Stimulated activated CD4-positive, alpha-beta T cell treated with anti-CD3 and anti-CD28 coated beads, TNF-alpha, amount 100 ng/mL, for 4 hours (primary cell): ENCODE measurements around the gene MRRF.

ENCODE experiments used
- DNase-seq, 3 experiments: peaks; one replicate each; pipeline ENCODE4 v3.0.0-alpha.2; 2020; ENCODE audit warnings: low read depth in 3 of 3

The MRRF gene

GRCh38 chr9:122332083-122332482, 67.4 kb downstream of the MRRF start:
- DNase-seq: no peak

GRCh38 chr9:122332644-122333043, 68.0 kb downstream of the MRRF start:
- DNase-seq: no peak

- DNase-seq: no peak
These were observed 68.6 kb downstream of the MRRF start for GRCh38 chr9:122333169-122333808.

- DNase-seq: no peak
These were observed 70.2 kb downstream of the MRRF start for GRCh38 chr9:122334916-122335315.

- no peak for DNase-seq
These were observed 71.5 kb downstream of the MRRF start for GRCh38 chr9:122336189-122336588.

- no peak for DNase-seq
These were observed 72.3 kb downstream of the MRRF start for GRCh38 chr9:122336866-122337555.

GRCh38 chr9:122337556-122337929, 72.9 kb downstream of the MRRF start:
- DNase-seq: no peak

GRCh38 chr9:122338536-122338935, 73.9 kb downstream of the MRRF start:
- DNase-seq: no peak

- no peak for DNase-seq
These were observed 74.3 kb downstream of the MRRF start for GRCh38 chr9:122338994-122339393.

- DNase-seq: no peak
These were observed 74.9 kb downstream of the MRRF start for GRCh38 chr9:122339579-122339978.

- no peak for DNase-seq
These were observed 75.5 kb downstream of the MRRF start for GRCh38 chr9:122340161-122340560.

- DNase-seq: no peak
These were observed 77.8 kb downstream of the MRRF start for GRCh38 chr9:122342323-122343050.

- DNase-seq: no peak
These were observed 82.0 kb downstream of the MRRF start for GRCh38 chr9:122346478-122347347.

- DNase-seq: no peak
These were observed 82.9 kb downstream of the MRRF start for GRCh38 chr9:122347348-122348287.

GRCh38 chr9:122348288-122348777, 83.7 kb downstream of the MRRF start:
- no peak for DNase-seq

GRCh38 chr9:122348791-122349190, 84.1 kb downstream of the MRRF start:
- no peak for DNase-seq

- no peak for DNase-seq
These were observed 84.5 kb downstream of the MRRF start for GRCh38 chr9:122349201-122349600.

GRCh38 chr9:122350577-122351355, 86.1 kb downstream of the MRRF start:
- peak; percentile 50 to 57 (median 54) for DNase-seq

- DNase-seq: no peak
These were observed 90.0 kb downstream of the MRRF start for GRCh38 chr9:122354536-122355199.
